Measurements from ENCODE around the gene NFIL3. TPM values are rescaled to one million over a fixed set of nuclear protein-coding genes. Genes with fewer than 3 reads are reported as not detected.
A peak's percentile ranks its signal among the peaks of the same experiment; 100 is the strongest.

NFIL3 gene
- total and polyA plus RNA-seq, 2 of the 4 experiments (the other 2 are of a cell fraction) = 27.6 to 27.7 TPM

- no peak overlapping the region for H3K56ac ChIP-seq (ENCODE audit: extremely low read depth, insufficient read depth, low read length)
- H3K27me3 ChIP-seq (ENCODE audit: control insufficient read depth, insufficient read depth, low read length) = no peaks in the 10 kb centered on the region
- no peaks in the 10 kb centered on the region for H3K79me1 ChIP-seq (ENCODE audit: low read depth in 1 of 2, low read length in 2 of 2)
- intact Hi-C loops (cut with micrococcal nuclease) = no loop called here
- no peak overlapping the region for H4K8ac ChIP-seq (ENCODE audit: low read depth in 2 of 2, low read length in 2 of 2)
- H4K20me1 ChIP-seq (ENCODE audit: insufficient read depth, low read length) = no peaks in the 10 kb centered on the region
- H3K14ac ChIP-seq (replicated peaks; ENCODE audit: low read depth, low read length) = no peak overlapping the region
- H2BK15ac ChIP-seq (ENCODE audit: low read depth, low read length) = no peak overlapping the region
- H3K27ac ChIP-seq (ENCODE audit: insufficient read depth, low read length) = no peak overlapping the region
- H2AK9ac ChIP-seq (replicated peaks; ENCODE audit: low read depth, low read length, poor library complexity) = no peak overlapping the region
- H2AFZ ChIP-seq (replicated peaks; ENCODE audit: low read length, poor library complexity) = no peak overlapping the region
- ATAC-seq (ENCODE audit: low read depth) (no peak), DNase-seq (peak; percentile 28)
- dilution Hi-C loops (cut with HindIII; ENCODE audit: low sequenced_read_pairs, unreplicated experiment) = no loop called here
- no peak overlapping the region for H4K5ac ChIP-seq (ENCODE audit: low read depth, low read length)
- H3K4ac ChIP-seq (ENCODE audit: low read depth, low read length) = no peak overlapping the region
- no peak overlapping the region for H2AK5ac ChIP-seq (ENCODE audit: low read depth, low read length)
- H3K4me2 ChIP-seq (ENCODE audit: low read depth, low read length) = no peak overlapping the region
- ChIA-PET POLR2A (ENCODE audit: unreplicated experiment) (no interaction called here), CTCF (no interaction called here)
- no TSS peak for BruUV-seq (replicated peaks)
- H3K9me3 ChIP-seq (ENCODE audit: control insufficient read depth, insufficient read depth, low read length) = no peaks in the 10 kb centered on the region; the same call in 1 of the 2 replicates
- no peak overlapping the region for H3K9ac ChIP-seq (ENCODE audit: low read depth, low read length)
- H3K23ac ChIP-seq (ENCODE audit: low read depth, low read length) = no peak overlapping the region
- no peaks in the 10 kb centered on the region for H3K36me3 ChIP-seq (ENCODE audit: control insufficient read depth, insufficient read depth, low read length)
- no peak overlapping the region for H4K91ac ChIP-seq (ENCODE audit: insufficient read depth, low read depth, low read length)
- no peak overlapping the region for H2BK5ac ChIP-seq (ENCODE audit: low read depth, low read length, poor library complexity, severe bottlenecking)
- H3K18ac ChIP-seq (ENCODE audit: low read depth, low read length) = no peak overlapping the region
- in situ Hi-C loops (cut with MboI; ENCODE audit: low sequenced_read_pairs) = no loop called here
- TF ChIP-seq BHLHE40 (IDR thresholded peaks at IDR 0.05; ENCODE audit: low read depth, low read length) = no peak
- no peak for TF ChIP-seq RCOR1 (IDR thresholded peaks at IDR 0.05; ENCODE audit: insufficient replicate concordance, low read length)
- TF ChIP-seq POLR2A (IDR thresholded peaks at IDR 0.05; ENCODE audit: low read depth, low read length) = no peak
- TF ChIP-seq CHD1 (IDR thresholded peaks at IDR 0.05; ENCODE audit: low read depth, low read length) = no peak
- no peak for TF ChIP-seq MAZ (IDR thresholded peaks at IDR 0.05; ENCODE audit: borderline replicate concordance, low read depth, low read length)
- no peak for TF ChIP-seq MAFK (IDR thresholded peaks at IDR 0.05; ENCODE audit: low read depth, low read length)
- no peak for TF ChIP-seq RFX5 (IDR thresholded peaks at IDR 0.05; ENCODE audit: low read depth, low read length)
- TF ChIP-seq CTCF (conservative IDR thresholded peaks at IDR 0.05; ENCODE audit: low read depth, low read length) = no peak
- no peak for TF ChIP-seq USF2 (IDR thresholded peaks at IDR 0.05; ENCODE audit: low read depth, low read length)
- TF ChIP-seq FOS (IDR thresholded peaks at IDR 0.05; ENCODE audit: low read depth, low read length) = no peak
- no CpG with 5 or more reads among the region's 2 CpGs for WGBS, 2 experiments (ENCODE audit: extremely low coverage in 2 of 2, insufficient read length in 1 of 2)
- no peak overlapping the region for H3K4me3 ChIP-seq (ENCODE audit: insufficient read depth, low read depth, low read length)
- H2BK120ac ChIP-seq (ENCODE audit: low read depth, low read length) = no peak overlapping the region
- no peak overlapping the region for H2BK20ac ChIP-seq (ENCODE audit: low read depth, low read length)
- H3K9me1 ChIP-seq (ENCODE audit: insufficient read depth, low read length) = no peaks in the 10 kb centered on the region
- H3K4me1 ChIP-seq (ENCODE audit: control insufficient read depth, insufficient read depth, low read length) = no peaks in the 10 kb centered on the region
Measured at GRCh38 chr9:91451431-91452270, 28.0 kb upstream of the NFIL3 start.
